Spinal cord (tissue), 10 donors: Measurements from ENCODE around the gene GLI3. TPM values are rescaled to one million over a fixed set of nuclear protein-coding genes. Genes with fewer than 3 reads are reported as not detected.

ENCODE experiments used
- DNase-seq, 6 donors: peaks; one replicate each; pipeline versions ENCODE4 v3.0.0 to v3.0.0-alpha.2; 2013 to 2015; ENCODE audit warnings: low spot score in 6 of 6, low read depth in 4 of 6
- H3K27ac ChIP-seq: one replicate; pipeline ENCODE4 v1.5.1; 2013; ENCODE audit warnings: low read depth, low read length, control low read depth
- H3K27me3 ChIP-seq: one replicate; pipeline ENCODE4 v1.6.1; 2013; ENCODE audit warnings: low read length; ENCODE audit not compliant: control insufficient read depth, insufficient read depth
- H3K36me3 ChIP-seq: one replicate; pipeline ENCODE4 v1.6.1; 2013; ENCODE audit warnings: low read length; ENCODE audit not compliant: control insufficient read depth, insufficient read depth
- H3K4me1 ChIP-seq: one replicate; pipeline ENCODE4 v1.6.1; 2013; ENCODE audit warnings: low read length; ENCODE audit not compliant: control insufficient read depth, insufficient read depth
- H3K4me3 ChIP-seq: one replicate; pipeline ENCODE4 v1.5.1; 2013; ENCODE audit warnings: low read depth, low read length, control low read depth
- H3K9me3 ChIP-seq: one replicate; pipeline ENCODE4 v1.6.1; 2013; ENCODE audit warnings: low read length; ENCODE audit not compliant: control insufficient read depth, insufficient read depth
- WGBS: methylation state at CpG from one replicate; pipeline ENCODE4 v1.1.5; 2013; ENCODE audit warnings: missing lambda C conversion rate; ENCODE audit not compliant: insufficient coverage; 5-methylcytosine and 5-hydroxymethylcytosine counted together
- polyA plus RNA-seq, 2 donors: library from polyadenylated mRNA; unstranded; fragments of 120-200 nt; gene quantifications; one replicate each; pipeline ENCODE4 v1.2.1, GENCODE V29; 2013; ENCODE audit not compliant: insufficient read length in 2 of 2
- total RNA-seq, 2 donors: library from RNA; depleted of rRNA in 1 of 2; stranded (reverse); fragments of 120-200 nt in 1 of 2; fragments of >200 nt in 1 of 2; gene quantifications; one replicate each; pipeline versions ENCODE4 v1.2.3 to v1.2.4, GENCODE V29; 2013 to 2014
- donor health status: healthy.

GLI3 gene
- total and polyA plus RNA-seq, 4 donors, result 8.7 to 11.9 (median 10.1) TPM

DNA sequence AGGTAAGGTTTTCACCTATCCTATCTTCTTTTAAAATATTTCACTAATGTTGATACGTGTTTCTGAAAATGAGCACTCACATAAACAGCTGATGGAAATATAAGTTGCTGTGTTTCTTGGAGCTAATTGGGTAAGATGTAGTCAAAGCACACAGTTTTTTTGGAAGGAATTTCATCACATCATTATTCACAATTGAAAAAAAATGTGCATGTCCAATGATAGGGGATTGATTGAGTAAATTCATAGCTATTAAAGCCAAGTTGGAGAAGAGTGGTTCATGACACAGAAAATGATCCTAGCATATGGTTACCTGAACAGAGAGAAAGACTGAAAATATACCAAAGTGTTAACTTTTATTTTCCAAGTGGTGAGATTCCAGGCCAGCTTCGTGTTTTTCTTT, 29.6 kb downstream of the GLI3 start:
- DNase-seq, result no peak
- Histone ChIP-seq H3K4me1 (no peaks in the 10 kb centered on the region), H3K27me3 (no peaks in the 10 kb centered on the region), H3K4me3 (no peak overlapping the region), H3K36me3 (no peaks in the 10 kb centered on the region), H3K27ac (no peak overlapping the region), H3K9me3 (no peaks in the 10 kb centered on the region)
- 67% methylated on average over 1 of the region's 2 CpGs for WGBS

DNA sequence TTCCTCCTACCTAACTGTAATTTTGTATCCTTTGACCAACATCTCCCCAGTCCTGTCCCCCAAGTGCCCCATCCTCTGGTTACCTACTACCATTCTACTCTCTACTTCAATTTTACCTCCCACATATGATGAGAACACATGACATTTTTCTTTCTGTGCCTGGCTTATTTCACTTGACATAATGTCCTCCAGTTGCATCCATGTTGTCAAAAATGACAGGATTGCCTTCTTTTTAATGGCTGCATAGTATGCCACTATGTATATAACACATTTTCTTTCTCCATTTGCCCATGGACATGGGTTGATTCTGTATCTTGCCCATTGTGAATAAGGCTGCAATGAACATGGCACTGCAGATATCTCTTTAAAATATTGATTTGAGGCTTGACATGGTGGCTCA, 33.7 kb downstream of the GLI3 start:
- DNase-seq, result no peak
- Histone ChIP-seq H3K27ac (no peak overlapping the region), H3K4me3 (no peak overlapping the region), H3K4me1 (no peaks in the 10 kb centered on the region), H3K36me3 (no peaks in the 10 kb centered on the region), H3K27me3 (no peaks in the 10 kb centered on the region), H3K9me3 (no peaks in the 10 kb centered on the region)

DNA sequence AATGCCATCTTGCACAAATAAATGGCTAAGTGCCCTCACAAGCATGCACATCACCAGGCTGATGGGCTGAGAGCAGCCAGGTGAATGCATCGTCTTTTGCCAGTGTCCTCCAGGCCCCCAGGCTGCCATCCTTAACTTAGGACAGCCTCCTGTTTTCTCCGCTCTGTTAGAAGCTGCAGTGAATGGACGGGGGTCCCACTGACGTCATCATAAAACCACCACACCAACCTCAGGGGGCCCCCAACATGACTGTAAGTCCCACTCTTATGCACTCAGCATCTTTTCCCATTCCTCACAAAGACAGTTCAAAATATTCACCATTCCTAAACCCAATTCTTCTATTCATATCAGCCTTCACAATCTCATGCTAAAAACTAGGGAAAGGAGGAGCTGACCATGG, 34.4 kb downstream of the GLI3 start:
- Histone ChIP-seq H3K9me3 (no peaks in the 10 kb centered on the region), H3K27me3 (no peaks in the 10 kb centered on the region), H3K36me3 (no peaks in the 10 kb centered on the region), H3K4me1 (no peaks in the 10 kb centered on the region), H3K4me3 (no peak overlapping the region), H3K27ac (no peak overlapping the region)
- 94% methylated on average over 4 of the region's 4 CpGs for WGBS
- no peak for DNase-seq

DNA sequence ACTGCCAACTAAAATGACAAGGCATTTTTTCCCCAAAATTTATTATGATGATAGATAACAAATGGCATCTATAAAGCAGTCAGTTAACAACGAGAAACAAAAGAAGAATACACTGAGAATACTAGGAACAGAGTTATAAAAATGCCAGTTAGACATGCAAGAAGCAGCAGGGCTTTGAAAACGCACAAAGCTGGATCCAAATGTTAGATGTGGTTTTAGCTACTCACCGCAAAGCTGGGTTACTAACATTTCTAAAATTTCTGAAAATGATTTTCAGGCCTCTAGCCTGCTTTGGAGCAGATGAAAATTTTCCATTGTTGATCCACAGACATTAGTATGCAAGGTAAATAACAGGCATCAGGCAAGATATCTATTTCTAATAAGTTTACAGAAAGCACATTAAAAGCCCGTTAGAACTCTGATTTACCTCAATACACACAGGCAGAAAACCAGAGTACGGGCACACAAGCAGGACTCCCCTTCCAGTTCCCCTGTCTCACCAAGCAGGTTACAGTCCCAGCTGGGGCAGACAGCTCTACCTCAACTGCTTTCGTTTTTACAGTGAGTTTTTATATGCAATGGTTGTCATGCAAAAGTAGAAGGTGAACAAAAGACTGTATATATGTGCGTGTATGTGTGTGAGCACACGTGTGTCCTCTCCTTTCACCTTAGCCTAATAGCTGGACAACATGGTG, 37.9 kb downstream of the GLI3 start:
- no peak for DNase-seq
- H3K9me3 ChIP-seq, result no peaks in the 10 kb centered on the region
- no peak overlapping the region for H3K27ac ChIP-seq
- H3K36me3 ChIP-seq, result no peaks in the 10 kb centered on the region
- WGBS, result 86% methylated on average over 5 of the region's 8 CpGs
- no peaks in the 10 kb centered on the region for H3K4me1 ChIP-seq
- no peak overlapping the region for H3K4me3 ChIP-seq
- no peaks in the 10 kb centered on the region for H3K27me3 ChIP-seq

- Histone ChIP-seq H3K4me1 (no peaks in the 10 kb centered on the region), H3K4me3 (no peak overlapping the region), H3K36me3 (no peaks in the 10 kb centered on the region), H3K9me3 (no peaks in the 10 kb centered on the region), H3K27ac (no peak overlapping the region), H3K27me3 (no peaks in the 10 kb centered on the region)
- no peak for DNase-seq
- WGBS, result 94% methylated on average over 2 of the region's 6 CpGs
These were observed 38.7 kb downstream of the GLI3 start for GRCh38 chr7:42198296-42198695.

GRCh38 chr7:42197451-42197850, 39.6 kb downstream of the GLI3 start:
- Histone ChIP-seq H3K27me3 (no peaks in the 10 kb centered on the region), H3K36me3 (no peaks in the 10 kb centered on the region), H3K9me3 (no peaks in the 10 kb centered on the region), H3K27ac (no peak overlapping the region), H3K4me1 (peaks cover 3% of the 10 kb centered on the region), H3K4me3 (no peak overlapping the region)
- 59% methylated on average over 11 of the region's 12 CpGs for WGBS
- peak in 1 of 6 donors; percentile 62 for DNase-seq

DNA sequence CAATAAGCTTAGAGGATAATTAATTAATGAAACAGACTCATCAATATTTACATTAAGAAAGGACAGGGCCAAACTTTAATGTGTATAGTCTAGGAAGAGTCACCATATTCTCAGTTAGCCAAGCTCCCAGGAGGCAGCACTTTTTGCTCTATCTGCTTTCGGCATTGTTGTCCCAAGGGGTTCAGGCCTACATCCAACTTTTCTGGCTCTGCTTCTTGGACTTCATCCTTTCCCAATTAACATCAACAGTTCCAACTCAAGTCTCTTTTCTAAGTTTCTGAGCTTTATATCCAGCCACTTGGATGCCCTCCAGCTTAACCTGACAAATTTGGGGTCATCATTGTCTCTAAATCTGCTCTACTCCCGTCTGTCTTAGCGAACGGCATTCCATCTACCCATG, 42.8 kb downstream of the GLI3 start:
- Histone ChIP-seq H3K4me3 (no peak overlapping the region), H3K36me3 (no peaks in the 10 kb centered on the region), H3K27ac (no peak overlapping the region), H3K4me1 (peaks cover 3% of the 10 kb centered on the region), H3K9me3 (no peaks in the 10 kb centered on the region), H3K27me3 (no peaks in the 10 kb centered on the region)
- DNase-seq, result peak in 1 of 6 donors; percentile 51
- WGBS, result 51% methylated on average over 4 of the region's 4 CpGs

DNA sequence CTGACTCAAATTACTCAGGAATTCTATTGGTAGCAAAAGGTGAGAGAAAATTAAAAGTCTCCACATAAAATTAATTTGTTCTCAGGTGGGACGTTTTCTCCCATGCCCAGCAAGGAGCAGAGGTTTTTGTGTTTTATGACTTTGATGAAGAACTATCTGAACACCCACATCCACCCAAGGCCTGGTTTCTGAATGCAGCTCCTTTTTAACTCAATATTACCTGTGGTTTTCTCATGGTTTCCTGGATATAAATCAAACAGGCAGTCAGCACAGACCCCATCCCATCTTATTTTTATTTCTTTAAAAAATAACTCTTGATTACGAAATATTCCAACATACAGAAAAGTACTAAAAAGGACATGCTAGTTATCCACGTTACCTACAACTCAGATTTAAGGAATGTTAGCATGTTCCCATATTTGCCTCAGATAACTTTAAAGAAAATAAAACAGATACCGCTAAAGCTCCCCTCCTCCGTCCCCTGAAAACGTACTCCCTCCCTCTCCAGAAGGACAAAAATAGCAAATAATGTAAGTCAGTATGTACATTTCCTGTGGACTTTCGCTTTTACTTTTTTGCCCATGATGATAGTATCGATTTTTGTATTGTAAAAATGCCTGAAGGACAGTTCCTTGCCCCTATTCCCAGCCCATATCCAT, 43.4 kb downstream of the GLI3 start:
- Histone ChIP-seq H3K4me3 (no peak overlapping the region), H3K9me3 (no peaks in the 10 kb centered on the region), H3K4me1 (peaks cover 3% of the 10 kb centered on the region), H3K27me3 (no peaks in the 10 kb centered on the region), H3K27ac (no peak overlapping the region), H3K36me3 (no peaks in the 10 kb centered on the region)
- no peak for DNase-seq
- 100% methylated on average over 1 of the region's 8 CpGs for WGBS

DNA sequence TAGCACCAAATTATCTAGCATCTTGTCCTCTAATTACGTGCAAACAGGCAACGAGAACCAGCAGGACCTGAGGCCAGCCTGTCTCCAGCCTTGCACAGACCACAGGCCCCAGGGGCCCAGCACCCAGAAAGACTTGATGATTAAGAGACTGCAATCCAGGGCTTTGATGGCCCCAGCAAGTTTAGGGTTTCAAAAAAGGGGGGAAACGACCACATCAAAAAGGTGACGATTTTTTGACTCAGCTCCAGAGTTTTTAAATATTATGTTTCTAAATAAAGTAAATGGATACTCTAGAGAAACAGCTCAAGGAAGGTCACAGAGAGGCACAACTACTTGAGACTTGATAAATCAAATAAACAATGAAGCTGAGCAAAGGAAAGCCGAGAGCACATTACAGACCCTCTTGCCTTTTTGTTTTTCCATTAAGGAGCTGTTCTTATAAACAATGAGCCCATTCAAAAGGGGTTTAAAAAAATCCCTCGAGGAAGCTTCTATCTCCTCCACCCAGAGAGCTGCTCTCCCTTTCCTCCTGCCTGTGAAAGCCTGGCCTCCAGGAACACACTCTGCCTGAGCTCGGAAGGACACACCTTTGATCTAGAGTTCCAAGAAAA, 44.1 kb downstream of the GLI3 start:
- Histone ChIP-seq H3K27ac (no peak overlapping the region), H3K36me3 (no peaks in the 10 kb centered on the region), H3K27me3 (no peaks in the 10 kb centered on the region), H3K4me3 (no peak overlapping the region), H3K4me1 (peaks cover 3% of the 10 kb centered on the region), H3K9me3 (no peaks in the 10 kb centered on the region)
- WGBS, result 42% methylated on average over 3 of the region's 7 CpGs
- DNase-seq, result peak in 1 of 6 donors; percentile 44

- no peaks in the 10 kb centered on the region for H3K27me3 ChIP-seq
- WGBS, result no CpG with 5 or more reads among the region's 3 CpGs
- H3K4me1 ChIP-seq, result peaks cover 3% of the 10 kb centered on the region
These were observed 44.9 kb downstream of the GLI3 start for GRCh38 chr7:42192066-42192465.

More at GRCh38 chr7:42192066-42192465, 44.9 kb downstream of the GLI3 start:
- Histone ChIP-seq H3K36me3 (no peaks in the 10 kb centered on the region), H3K9me3 (no peaks in the 10 kb centered on the region), H3K4me3 (no peak overlapping the region), H3K27ac (no peak overlapping the region)
- no peak for DNase-seq
